Measurements from ENCODE around the gene B3GNT3. TPM values are rescaled to one million over a fixed set of nuclear protein-coding genes. Genes with fewer than 3 reads are reported as not detected.
"Not testable (repeated sequence)": the region's sequence is repeated elsewhere in the genome, so short reads cannot be mapped to it uniquely, and the experiment has no call there.

B3GNT3 gene
- total RNA-seq, 3 donors from 2014 or later: 0.38 to 0.52 (median 0.45) TPM

DNA sequence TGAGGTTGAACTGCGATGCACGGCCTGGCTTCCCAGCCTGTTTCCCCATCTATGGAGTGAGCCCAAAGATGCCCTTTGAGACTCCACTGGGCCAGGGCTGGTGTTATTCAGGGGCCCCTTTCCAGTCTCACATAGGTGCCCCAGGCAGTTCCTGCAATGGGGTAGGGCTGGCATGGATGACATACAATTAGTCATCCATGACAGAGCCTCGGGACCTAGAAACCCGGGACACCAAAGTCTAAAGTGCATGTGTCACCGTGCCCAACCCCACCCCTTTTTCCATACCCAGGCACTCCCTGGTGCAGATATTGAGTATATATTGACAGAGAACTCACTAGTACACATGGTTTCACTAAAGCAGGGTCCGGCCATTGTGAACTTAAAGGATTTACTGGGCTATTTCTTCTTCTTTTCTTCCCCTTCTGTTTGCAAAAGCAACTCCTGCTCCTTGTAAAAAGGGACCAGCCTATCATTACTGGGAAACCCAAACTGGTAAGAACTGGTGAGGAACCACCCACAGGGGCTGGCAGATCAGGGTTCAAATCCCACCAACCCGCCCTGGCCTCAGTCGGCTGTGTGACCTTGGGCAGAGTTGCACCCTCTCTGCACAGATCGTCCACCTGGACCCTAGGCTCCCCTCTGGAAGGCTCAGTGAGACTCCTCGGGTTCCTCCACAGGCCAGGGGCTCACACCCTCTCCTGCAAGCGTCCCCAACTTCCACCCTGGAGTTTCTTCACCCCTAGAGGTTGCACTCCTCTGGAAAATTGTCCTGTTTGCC lies 2.7 kb downstream of the B3GNT3 start:
- Mint-ChIP-seq H3K36me3 (ENCODE audit: insufficient read depth) (no peaks in the 10 kb centered on the region), H3K9me3 (no peaks in the 10 kb centered on the region), H3K4me1 (ENCODE audit: low read depth) (peaks cover 47% of the 10 kb centered on the region), H3K4me3 (no peak overlapping the region), H3K27me3 (ENCODE audit: low read depth) (peaks cover 7% of the 10 kb centered on the region)
- DNase-seq (peak; percentile 36), ATAC-seq (peak; percentile 87 to 95)

DNA sequence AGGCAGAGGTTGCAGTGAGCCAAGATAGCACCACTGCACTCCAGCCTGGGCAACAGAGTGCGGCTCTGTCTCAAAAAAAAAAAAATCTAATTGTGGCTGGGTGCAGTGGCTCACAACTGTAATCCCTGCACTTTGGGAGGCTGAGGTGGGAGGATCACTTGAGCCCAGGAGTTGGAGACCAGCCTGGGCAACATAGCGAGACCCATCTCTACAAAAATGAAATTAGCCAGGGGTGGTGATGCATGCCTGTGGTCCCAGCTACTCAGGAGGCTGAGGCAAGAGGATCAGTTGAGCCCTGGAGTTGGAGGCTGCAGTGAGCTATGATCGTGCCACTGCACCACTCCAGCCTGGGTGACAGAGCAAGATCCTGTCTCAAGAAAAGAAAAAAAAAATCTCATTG lies 3.7 kb downstream of the B3GNT3 start:
- not testable (repeated sequence) for DNase-seq; H3K4me3 Mint-ChIP-seq; ATAC-seq; H3K9me3 Mint-ChIP-seq; H3K36me3 Mint-ChIP-seq (ENCODE audit: insufficient read depth); H3K27me3 Mint-ChIP-seq (ENCODE audit: low read depth)
- peaks cover 49% of the 10 kb centered on the region for H3K4me1 Mint-ChIP-seq (ENCODE audit: low read depth)

DNA sequence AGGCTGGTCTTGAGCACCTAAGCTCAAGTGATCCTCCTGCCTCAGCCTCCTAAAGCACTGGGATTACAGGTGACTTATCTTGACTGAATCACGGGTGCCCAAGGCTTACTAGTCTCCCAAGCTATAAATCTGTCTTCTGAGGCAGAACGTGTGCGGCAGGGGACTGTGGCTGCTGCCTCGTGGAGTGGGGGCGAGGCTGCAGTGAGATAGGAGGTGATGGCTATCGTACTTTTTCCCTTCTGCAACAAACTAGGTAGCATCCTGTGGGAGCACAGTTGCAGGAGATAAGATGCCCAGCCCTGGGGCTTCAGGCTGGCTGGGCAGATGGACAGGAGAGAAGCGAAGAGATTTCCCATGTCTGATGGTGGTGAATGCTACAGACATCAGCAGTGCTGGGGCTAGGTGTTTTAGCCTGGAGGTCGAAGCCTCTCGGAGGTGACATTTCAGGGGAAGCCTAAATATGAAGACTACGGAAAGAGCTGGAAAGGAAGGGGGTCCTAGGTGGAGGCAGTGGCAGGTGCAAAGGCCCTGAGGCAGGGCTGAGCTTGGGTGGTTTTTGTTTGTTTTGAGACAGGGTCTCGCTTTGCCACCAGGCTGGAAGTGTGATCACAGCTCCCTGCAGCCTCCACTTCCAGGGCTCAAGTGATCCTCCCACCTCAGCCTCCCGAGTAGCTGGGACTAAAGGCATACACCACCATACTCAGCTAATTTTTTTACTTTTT lies 7.4 kb downstream of the B3GNT3 start:
- H3K4me1 Mint-ChIP-seq (ENCODE audit: low read depth): peaks cover 36% of the 10 kb centered on the region
- DNase-seq (no peak), ATAC-seq (no peak)
- H3K36me3 Mint-ChIP-seq (ENCODE audit: insufficient read depth): no peaks in the 10 kb centered on the region
- no peaks in the 10 kb centered on the region for H3K9me3 Mint-ChIP-seq
- no peak overlapping the region for H3K4me3 Mint-ChIP-seq
- no peaks in the 10 kb centered on the region for H3K27me3 Mint-ChIP-seq (ENCODE audit: low read depth)

DNA sequence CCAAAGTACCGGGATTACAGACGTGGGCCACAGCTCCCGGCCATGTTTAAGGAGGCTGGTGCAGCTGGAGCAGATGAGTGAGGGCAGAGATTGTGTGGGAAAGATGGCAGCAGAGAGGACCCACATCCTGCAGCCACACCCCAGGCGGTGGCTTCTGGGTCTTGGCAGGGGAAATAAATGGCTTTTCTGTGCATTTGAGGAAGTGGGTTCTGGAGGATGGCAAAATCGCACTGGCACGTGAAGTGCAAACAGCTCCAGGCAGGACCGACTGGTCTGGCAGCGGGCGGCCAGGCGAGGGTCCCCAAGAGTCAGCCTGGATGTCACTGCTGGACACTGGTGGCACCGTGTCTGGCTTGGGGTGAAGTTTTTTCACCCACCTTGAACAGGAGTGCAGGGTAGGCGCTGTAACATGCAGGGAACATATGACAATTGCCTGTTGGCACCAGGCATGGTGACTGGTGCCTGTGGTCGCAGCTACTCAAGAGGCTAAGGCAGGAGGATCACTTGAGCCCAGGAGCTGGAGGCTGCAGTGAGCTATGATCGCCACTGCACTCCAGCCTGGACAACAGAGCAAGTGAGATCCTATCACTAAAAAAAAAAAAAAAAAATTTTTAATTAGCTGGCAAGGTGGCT lies 8.4 kb downstream of the B3GNT3 start:
- no peaks in the 10 kb centered on the region for H3K9me3 Mint-ChIP-seq
- DNase-seq: no peak
- H3K27me3 Mint-ChIP-seq (ENCODE audit: low read depth): no peaks in the 10 kb centered on the region
- ATAC-seq: peak in 1 of 2 donors; percentile 52
- peak overlapping the region; percentile 50 for H3K4me3 Mint-ChIP-seq
- H3K4me1 Mint-ChIP-seq (ENCODE audit: low read depth): peaks cover 33% of the 10 kb centered on the region
- H3K36me3 Mint-ChIP-seq (ENCODE audit: insufficient read depth): no peaks in the 10 kb centered on the region

DNA sequence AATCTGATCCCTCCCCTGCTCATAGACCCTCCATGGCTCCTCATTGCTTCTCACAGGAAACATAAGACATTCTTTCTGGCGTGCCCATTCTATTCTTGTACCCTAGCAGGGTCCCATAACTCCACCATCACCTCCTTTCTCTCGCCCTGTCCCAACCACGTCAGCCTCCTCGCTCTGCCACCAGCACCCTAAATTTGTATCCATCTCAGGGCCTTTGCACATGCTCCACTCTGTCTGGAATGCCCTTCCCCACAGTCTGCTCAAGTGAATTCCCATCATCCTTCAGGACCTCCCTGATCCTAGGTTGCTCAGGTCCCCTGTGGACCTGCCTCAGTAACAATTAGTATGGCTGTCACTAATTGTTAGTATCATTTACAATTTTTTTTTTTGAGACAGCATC lies 10.5 kb downstream of the B3GNT3 start:
- Mint-ChIP-seq H3K9me3 (no peaks in the 10 kb centered on the region), H3K27me3 (ENCODE audit: low read depth) (no peaks in the 10 kb centered on the region), H3K4me1 (ENCODE audit: low read depth) (peaks cover 33% of the 10 kb centered on the region), H3K4me3 (no peak overlapping the region), H3K36me3 (ENCODE audit: insufficient read depth) (no peaks in the 10 kb centered on the region)
- ATAC-seq (no peak), DNase-seq (no peak)

DNA sequence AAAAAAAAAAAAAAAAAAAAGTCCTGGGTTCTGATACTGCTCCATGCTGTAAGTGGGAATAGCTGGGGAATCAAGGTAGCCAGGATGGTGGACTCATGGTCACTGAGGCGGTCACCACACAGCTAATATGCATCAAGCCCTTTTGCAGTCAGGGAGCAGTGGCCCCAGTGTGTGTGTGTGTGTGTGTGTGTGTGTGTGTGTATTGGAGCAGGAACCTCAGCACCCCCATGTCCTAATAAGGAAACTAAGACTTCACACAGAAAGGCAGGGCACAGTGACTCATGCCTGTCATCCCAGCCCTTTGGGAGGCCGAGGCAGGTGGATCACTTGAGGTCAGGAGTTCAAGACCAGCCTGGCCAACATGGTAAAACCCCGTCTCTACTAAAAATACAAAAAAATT lies 12.0 kb downstream of the B3GNT3 start:
- no peaks in the 10 kb centered on the region for H3K36me3 Mint-ChIP-seq (ENCODE audit: insufficient read depth)
- DNase-seq (no peak), ATAC-seq (peak in 1 of 2 donors; percentile 36)
- no peaks in the 10 kb centered on the region for H3K27me3 Mint-ChIP-seq (ENCODE audit: low read depth)
- H3K9me3 Mint-ChIP-seq: no peaks in the 10 kb centered on the region
- H3K4me3 Mint-ChIP-seq: no peak overlapping the region
- peaks cover 33% of the 10 kb centered on the region for H3K4me1 Mint-ChIP-seq (ENCODE audit: low read depth)

DNA sequence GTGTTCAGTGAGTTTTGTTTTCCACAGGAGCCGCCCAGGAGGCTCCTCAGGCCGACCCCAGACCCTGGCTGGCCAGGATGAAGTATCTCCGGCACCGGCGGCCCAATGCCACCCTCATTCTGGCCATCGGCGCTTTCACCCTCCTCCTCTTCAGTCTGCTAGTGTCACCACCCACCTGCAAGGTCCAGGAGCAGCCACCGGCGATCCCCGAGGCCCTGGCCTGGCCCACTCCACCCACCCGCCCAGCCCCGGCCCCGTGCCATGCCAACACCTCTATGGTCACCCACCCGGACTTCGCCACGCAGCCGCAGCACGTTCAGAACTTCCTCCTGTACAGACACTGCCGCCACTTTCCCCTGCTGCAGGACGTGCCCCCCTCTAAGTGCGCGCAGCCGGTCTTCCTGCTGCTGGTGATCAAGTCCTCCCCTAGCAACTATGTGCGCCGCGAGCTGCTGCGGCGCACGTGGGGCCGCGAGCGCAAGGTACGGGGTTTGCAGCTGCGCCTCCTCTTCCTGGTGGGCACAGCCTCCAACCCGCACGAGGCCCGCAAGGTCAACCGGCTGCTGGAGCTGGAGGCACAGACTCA lies 12.9 kb downstream of the B3GNT3 start:
- DNase-seq: no peak
- Mint-ChIP-seq H3K9me3 (no peaks in the 10 kb centered on the region), H3K4me3 (peak overlapping the region; percentile 50), H3K4me1 (ENCODE audit: low read depth) (peaks cover 28% of the 10 kb centered on the region), H3K27me3 (ENCODE audit: low read depth) (no peaks in the 10 kb centered on the region), H3K36me3 (ENCODE audit: insufficient read depth) (no peaks in the 10 kb centered on the region)
- peak; percentile 61 to 67 for ATAC-seq

DNA sequence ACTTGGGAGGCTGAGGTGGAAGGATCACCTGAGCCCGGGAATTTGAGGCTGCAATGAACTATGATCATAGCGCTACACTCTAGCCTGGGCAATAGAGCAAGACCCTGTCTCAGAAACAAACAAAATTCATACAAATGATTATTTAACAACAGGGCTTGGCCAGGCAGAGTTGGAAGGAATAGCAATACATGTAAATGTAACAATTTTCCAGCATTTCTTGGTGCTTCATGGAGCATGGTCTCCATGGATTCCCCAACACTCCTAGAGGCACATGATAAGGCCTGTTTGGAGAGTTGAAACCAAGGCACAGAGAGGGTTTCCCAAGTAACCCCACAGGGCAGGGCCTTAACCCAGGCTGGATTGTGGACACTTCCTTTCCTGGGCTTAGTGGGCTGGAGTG lies 16.2 kb downstream of the B3GNT3 start:
- DNase-seq (no peak), ATAC-seq (no peak)
- peaks cover 9% of the 10 kb centered on the region for H3K4me1 Mint-ChIP-seq (ENCODE audit: low read depth)
- H3K27me3 Mint-ChIP-seq (ENCODE audit: low read depth): no peaks in the 10 kb centered on the region
- H3K36me3 Mint-ChIP-seq (ENCODE audit: insufficient read depth): no peaks in the 10 kb centered on the region
- H3K4me3 Mint-ChIP-seq: no peak overlapping the region
- no peaks in the 10 kb centered on the region for H3K9me3 Mint-ChIP-seq

DNA sequence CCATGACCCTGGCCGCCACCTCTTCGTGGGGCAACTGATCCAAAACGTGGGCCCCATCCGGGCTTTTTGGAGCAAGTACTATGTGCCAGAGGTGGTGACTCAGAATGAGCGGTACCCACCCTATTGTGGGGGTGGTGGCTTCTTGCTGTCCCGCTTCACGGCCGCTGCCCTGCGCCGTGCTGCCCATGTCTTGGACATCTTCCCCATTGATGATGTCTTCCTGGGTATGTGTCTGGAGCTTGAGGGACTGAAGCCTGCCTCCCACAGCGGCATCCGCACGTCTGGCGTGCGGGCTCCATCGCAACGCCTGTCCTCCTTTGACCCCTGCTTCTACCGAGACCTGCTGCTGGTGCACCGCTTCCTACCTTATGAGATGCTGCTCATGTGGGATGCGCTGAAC lies 16.7 kb downstream of the B3GNT3 start:
- Mint-ChIP-seq H3K4me3 (no peak overlapping the region), H3K27me3 (ENCODE audit: low read depth) (no peaks in the 10 kb centered on the region), H3K9me3 (no peaks in the 10 kb centered on the region), H3K36me3 (ENCODE audit: insufficient read depth) (peaks cover 2% of the 10 kb centered on the region), H3K4me1 (ENCODE audit: low read depth) (peaks cover 6% of the 10 kb centered on the region)
- no peak for DNase-seq
- no peak for ATAC-seq

DNA sequence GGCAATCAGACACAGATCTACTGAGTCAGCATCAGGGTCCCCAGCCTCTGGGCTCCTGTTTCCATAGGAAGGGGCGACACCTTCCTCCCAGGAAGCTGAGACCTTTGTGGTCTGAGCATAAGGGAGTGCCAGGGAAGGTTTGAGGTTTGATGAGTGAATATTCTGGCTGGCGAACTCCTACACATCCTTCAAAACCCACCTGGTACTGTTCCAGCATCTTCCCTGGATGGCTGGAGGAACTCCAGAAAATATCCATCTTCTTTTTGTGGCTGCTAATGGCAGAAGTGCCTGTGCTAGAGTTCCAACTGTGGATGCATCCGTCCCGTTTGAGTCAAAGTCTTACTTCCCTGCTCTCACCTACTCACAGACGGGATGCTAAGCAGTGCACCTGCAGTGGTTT lies 17.2 kb downstream of the B3GNT3 start:
- H3K4me1 Mint-ChIP-seq (ENCODE audit: low read depth): peaks cover 6% of the 10 kb centered on the region
- no peak overlapping the region for H3K4me3 Mint-ChIP-seq
- H3K27me3 Mint-ChIP-seq (ENCODE audit: low read depth): no peaks in the 10 kb centered on the region
- DNase-seq: no peak
- H3K9me3 Mint-ChIP-seq: no peaks in the 10 kb centered on the region
- H3K36me3 Mint-ChIP-seq (ENCODE audit: insufficient read depth): peaks cover 2% of the 10 kb centered on the region
- ATAC-seq: no peak

DNA sequence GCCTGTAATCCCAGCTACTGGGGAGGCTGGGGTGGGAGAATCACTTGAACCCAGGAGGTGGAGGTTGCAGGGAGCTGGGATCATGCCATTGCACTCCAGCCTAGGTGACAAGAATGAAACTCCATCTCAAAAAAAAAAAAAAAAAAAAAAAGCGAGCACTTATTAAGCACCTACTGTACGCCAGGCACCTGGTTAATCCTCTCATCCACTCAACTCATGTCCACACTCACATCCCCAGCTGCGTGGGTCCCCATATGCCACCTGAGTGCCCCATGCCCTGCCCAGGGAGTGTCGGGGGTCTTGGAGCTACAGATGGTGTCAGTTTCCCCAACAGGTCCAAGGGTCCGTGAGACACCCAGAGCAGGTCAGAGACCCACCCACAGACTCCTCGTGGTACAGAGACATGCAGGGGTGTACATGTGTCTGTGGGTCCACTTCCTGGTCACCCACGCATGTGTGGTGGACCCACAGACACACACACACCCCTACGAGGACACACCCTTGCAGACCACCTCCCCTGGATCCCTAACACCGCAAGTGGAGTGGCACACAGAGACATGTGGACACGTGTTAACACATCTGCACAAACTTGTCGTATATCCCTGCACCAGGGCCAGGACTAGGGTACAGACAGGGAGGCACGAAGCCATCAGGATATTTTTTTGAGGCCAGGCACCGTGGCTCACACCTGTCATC lies 22.9 kb downstream of the B3GNT3 start:
- no peaks in the 10 kb centered on the region for H3K4me1 Mint-ChIP-seq (ENCODE audit: low read depth)
- no peak overlapping the region for H3K4me3 Mint-ChIP-seq
- no peak for ATAC-seq
- H3K36me3 Mint-ChIP-seq (ENCODE audit: insufficient read depth): peaks cover 2% of the 10 kb centered on the region
- no peaks in the 10 kb centered on the region for H3K9me3 Mint-ChIP-seq
- no peaks in the 10 kb centered on the region for H3K27me3 Mint-ChIP-seq (ENCODE audit: low read depth)
- DNase-seq: no peak

DNA sequence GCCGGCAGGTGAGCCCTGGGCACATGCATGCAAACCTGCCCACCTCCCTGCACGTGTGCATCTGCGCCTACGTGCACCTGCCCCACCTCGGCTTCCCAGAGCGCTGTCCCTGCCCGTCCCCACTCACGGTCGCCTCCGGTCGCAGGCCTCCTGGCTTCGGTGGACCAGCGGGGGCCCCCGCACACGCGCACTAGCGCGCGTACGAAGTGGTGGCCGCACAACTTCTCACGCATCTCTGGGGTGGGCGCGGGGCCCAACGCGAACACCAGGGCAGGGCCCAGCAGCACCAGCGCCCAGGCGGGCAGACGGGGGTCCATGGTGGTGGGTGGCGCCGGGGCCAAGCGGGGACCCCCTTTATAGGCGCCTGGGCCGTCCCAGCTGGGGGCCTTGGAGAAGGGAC lies 26.3 kb downstream of the B3GNT3 start, which contains the start of gene INSL3:
Gene INSL3 (minus strand): TSS at position 330 of the 400 bp plus-strand sequence. CDS start 13 bp downstream, at position 317.
- H3K36me3 Mint-ChIP-seq (ENCODE audit: insufficient read depth): peaks cover 5% of the 10 kb centered on the region
- H3K4me1 Mint-ChIP-seq (ENCODE audit: low read depth): no peaks in the 10 kb centered on the region
- no peak for DNase-seq
- no peaks in the 10 kb centered on the region for H3K9me3 Mint-ChIP-seq
- no peaks in the 10 kb centered on the region for H3K27me3 Mint-ChIP-seq (ENCODE audit: low read depth)
- no peak within 1 kb of the TSS for H3K4me3 Mint-ChIP-seq
- peak in 1 of 2 donors; percentile 32 for ATAC-seq

DNA sequence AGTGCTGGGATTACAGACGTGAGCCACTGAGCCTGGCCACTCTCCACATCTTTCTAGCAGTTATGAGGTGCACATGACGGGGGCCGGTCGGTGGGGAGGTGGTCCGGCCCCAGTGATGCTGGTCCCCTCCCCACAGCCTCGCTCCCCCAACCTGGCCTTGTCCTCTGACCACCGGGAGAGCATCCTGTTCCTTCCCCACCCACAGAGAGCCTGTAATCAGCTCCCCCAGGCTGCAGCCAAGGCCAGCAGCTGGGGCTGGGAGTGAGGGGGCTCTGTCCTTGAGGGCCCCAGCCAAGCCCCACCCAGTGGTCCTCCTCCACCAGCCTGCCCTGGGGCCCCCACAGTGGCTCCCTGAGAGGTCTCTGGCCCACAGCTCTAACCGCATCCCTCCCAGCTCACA lies 29.4 kb downstream of the B3GNT3 start:
- no peaks in the 10 kb centered on the region for H3K27me3 Mint-ChIP-seq (ENCODE audit: low read depth)
- ATAC-seq: no peak
- peaks cover 13% of the 10 kb centered on the region for H3K36me3 Mint-ChIP-seq (ENCODE audit: insufficient read depth)
- no peaks in the 10 kb centered on the region for H3K9me3 Mint-ChIP-seq
- H3K4me3 Mint-ChIP-seq: no peak overlapping the region
- H3K4me1 Mint-ChIP-seq (ENCODE audit: low read depth): no peaks in the 10 kb centered on the region
- no peak for DNase-seq

DNA sequence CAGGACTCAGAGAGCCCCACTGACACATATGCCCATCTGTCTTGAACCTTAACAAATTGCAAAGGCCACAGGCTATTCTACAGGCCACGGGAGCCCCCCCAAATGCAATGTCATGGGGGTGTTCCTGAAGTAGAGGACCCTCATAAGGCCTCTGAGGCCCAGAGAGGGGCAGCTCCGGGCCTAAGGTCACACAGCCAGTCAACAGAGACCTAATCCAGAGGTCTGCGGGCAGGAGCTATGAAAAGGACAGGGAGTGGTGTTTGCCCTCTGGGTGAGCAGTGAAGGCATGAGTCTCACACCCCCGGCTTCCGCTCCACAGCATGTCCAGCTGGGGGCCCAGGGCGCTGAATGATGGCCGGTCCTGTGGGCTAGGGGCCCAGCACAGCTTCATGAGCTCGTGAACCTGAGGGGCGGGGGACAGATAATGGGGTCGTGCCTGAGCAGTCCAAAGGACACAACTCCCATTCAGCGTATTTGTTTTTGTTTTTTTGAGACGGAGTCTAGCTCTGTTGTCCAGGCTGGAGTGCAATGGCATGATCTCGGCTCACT lies 31.6 kb downstream of the B3GNT3 start:
- DNase-seq (no peak), ATAC-seq (no peak)
- H3K4me1 Mint-ChIP-seq (ENCODE audit: low read depth): no peaks in the 10 kb centered on the region
- no peak overlapping the region for H3K4me3 Mint-ChIP-seq
- H3K36me3 Mint-ChIP-seq (ENCODE audit: insufficient read depth): peaks cover 24% of the 10 kb centered on the region
- no peaks in the 10 kb centered on the region for H3K9me3 Mint-ChIP-seq
- no peaks in the 10 kb centered on the region for H3K27me3 Mint-ChIP-seq (ENCODE audit: low read depth)

Measured in activated T-cell treated with anti-CD3 and anti-CD28 coated beads, Interleukin-2, amount 50 U/mL, for 4 hours (primary cell).